Glomerular endothelial cell (primary cell): ENCODE measurements around the gene FMN1. TPM values are rescaled to one million over a fixed set of nuclear protein-coding genes. Genes with fewer than 3 reads are reported as not detected.
A peak's percentile ranks its signal among the peaks of the same experiment; 100 is the strongest.

Experiments used
- DNase-seq: peaks from one replicate; pipeline ENCODE4 v3.0.0-alpha.2; 2011; ENCODE audit warnings: low read depth, low spot score; ENCODE audit errors: extremely low read depth
- total RNA-seq: library from RNA; depleted of rRNA; stranded (reverse); fragments of >200 nt; gene quantifications from 2 replicates; pipeline ENCODE4 v1.2.3, GENCODE V29; 2015

Gene FMN1
- total RNA-seq, 1 donor from 2014 or later: 0.58 TPM

- no peak for DNase-seq
Measured at GRCh38 chr15:32941823-32942222, 252.7 kb downstream of the FMN1 start.

- no peak for DNase-seq
Measured at GRCh38 chr15:32936976-32937375, 257.5 kb downstream of the FMN1 start.

DNA sequence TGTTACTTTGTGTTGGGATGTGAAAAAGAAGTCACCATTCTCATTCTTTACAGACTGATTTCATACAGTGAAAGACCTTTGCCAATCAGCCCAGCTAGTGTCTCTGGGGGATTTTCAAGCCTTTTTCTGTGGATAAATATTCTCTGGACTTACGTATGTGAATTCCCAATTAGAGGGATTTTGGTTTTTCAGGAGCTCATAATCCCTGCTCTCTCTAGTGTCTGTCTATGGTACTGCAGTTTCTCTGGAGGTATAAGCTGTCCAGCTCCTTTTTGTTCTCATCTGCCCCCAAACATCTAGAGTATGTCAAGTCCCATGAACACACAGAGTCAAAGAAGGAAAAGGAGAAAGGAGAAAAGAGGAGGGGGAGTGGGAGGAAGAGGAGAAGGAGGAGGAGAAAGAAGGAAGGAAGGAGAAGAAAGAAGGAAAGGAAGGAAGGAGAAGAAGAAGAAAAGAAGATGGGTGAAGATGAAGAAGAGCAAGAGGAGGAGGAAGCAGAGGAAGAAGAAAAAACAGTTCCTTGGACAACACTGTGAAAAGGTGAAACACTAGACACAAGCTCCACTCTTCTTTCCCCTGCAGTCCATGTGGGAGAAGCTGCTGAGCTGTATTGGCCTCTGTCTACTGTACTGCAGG is 258.1 kb downstream of the FMN1 start:
- DNase-seq: peak; percentile 47

DNA sequence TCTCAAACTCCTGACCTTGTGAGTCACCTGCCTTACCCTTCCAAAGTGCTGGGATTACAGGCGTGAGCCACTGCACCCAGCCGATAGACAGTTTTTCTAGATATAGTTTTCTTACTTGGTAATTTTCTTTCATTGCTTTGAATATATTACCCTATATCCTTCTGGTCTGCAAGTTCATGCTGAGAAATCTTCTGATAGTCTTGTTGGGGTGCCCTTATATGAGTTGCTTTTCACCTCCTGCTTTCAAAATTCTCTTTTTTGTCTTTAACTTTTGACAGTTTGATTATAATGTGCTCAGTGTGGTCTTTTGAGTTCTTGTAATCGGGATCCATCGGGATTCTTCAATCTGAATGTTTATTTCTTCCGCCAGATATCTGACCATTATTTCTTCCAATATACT is 259.4 kb downstream of the FMN1 start:
- DNase-seq: no peak

DNA sequence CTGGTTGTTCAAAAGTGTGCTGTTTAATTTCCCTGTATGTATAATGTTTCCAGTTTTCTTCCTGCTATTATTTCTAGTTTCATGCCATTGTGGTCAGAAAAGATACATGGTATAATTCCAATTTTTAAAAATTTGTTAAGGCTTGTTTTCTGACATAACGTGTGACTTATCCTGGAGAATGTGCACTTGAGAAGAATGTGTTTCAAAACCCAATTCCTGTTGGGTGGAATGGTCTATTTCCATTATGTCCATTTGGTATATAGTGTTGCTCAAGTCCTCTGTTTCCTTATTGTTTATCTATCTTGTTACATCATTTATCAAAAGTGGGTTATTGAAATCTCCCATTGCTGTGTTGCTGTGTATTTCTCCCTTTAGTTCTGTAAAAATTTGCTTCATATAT is 261.3 kb downstream of the FMN1 start:
- no peak for DNase-seq

- no peak for DNase-seq
Measured at GRCh38 chr15:32928876-32929275, 265.6 kb downstream of the FMN1 start.

DNA sequence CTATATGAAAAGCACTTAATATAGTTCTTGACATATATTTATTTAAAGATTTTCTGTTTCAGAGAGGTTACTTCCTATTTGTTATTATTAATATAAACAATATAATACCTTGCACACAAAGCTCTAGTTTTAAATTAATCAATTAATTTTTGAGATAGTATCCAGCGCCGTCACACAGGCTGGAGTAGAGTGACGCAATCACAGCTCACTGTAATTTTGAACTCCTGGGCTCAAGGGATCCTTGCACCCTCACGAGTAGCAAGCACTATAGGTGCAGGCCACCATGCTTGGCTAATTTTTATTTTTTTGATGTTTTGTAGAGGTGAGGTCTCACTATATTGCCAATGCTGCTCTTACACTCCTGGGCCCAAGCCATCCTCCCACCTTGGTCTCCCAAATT is 267.4 kb downstream of the FMN1 start:
- DNase-seq: no peak

GRCh38 chr15:32923176-32923575 is 271.3 kb downstream of the FMN1 start:
- no peak for DNase-seq

DNA sequence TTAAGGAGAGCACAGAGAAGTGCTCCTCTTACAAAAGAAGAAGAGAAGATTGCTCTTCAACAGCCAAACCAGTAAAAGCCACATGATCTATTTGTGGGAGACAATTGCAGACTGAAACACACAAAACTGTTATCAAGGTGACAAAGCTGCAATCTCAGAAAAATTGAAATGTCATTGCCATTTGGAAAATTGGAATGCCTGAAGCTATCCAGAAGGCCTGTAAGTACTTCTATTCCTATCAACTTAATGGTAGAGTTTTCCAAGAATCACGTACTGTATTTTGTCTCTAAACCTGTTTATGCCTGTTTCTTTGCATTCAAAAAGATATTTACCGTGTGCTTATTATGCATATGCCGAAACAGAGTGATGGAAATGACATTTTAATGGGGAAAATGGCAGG is 272.0 kb downstream of the FMN1 start:
- no peak for DNase-seq

DNA sequence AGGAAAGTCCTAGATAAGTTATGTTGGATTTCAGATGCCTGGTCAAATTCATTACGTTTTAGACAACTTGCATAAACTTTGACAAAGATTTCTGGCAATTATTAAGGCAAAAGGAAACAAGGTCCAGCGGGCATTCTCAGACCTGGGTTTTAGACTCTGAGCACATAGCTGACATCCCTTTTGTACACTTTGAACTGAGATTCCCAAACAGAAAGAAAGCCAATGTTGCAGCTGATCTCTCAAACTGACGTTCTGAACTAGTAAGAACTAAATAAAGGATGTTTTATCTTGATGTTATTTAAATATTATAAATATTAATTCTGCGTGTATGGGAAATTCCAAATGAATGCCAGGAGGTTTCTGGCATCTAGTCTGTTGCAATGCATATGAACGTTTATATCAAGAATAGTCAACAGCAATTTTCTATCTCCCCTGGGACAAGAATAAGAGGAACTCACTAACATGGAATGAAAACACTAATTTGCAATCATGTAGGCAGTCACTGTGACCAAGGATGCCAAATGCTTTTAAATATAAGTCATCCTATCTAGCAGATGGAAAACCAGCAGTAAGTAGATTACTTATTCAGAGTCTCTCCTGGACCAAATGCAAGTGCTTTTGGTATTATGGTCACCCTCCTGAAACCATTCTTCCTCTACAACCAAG is 274.6 kb downstream of the FMN1 start:
- no peak for DNase-seq

DNA sequence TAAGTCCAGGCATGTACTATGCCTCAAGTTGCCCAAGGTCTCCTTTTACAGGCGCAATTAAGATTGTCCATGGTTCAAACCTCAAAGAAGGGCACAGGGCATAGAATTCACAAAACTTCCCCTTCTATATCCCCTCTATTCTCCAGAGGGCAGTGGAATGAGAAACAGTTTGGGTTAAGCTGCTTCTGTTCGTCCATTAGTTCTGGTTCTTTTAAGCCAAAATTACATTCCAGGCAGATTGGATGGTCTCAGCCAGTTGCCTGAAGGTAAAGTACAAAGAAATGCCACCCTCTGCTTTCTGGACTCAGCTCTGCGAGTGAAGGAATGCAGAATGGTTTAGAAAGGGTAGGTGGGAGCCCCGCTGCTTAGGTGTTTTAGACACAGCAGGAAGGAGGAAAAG is 276.0 kb downstream of the FMN1 start:
- no peak for DNase-seq

DNA sequence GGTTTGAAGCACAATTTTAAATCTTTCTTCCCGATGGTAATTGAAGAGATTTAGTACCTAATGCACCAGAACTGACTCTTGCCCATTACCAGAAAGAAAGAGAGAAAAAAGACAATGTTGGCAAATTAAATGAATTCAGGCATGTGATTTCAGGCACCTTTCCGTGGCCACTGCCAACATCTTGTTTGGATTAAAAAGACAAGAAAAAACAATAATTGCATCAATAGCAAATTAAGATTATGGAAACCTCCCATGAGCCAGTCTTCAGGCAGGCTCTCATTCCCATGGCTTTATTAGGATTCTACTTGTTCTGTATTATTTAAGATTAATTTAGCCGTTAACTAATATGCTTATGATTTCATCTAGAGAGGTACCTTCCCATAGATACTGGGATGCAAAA is 283.7 kb downstream of the FMN1 start:
- no peak for DNase-seq

DNA sequence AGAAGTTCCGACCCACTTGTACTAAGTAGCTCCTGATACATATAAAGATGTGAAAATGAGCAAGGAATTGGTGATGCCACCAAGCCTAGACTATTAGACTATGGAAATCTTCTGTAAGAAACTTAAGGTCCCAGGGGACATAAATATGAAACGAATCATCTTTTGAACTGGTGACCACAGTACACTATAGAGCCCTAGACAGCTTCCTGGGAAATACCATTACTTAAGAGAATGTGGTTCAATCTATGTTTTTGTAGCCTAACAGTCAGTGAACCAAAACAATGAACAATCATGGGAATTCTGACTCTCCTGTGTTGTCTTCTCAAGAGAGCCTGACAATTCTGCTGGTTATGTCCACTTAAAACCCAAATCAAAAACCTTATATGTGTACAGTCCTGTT is 285.1 kb downstream of the FMN1 start:
- no peak for DNase-seq

DNA sequence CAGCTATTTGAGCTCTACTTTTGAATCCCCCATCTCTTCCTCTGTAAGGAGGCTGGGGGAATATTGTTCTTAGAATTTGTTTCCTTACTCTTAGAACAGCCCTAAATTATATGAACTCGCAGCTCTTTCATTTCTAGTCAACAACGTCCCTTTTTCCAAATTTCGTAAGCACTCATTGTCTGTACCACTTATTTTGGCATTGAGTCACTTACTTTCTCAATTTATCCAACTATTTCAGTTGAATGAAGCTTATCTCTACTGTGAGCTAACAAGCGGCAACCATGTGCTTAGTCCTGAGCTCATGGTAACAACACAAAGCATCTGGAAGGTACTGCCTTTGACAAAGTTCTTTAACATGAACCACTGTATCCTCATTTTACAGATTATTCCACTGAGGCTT is 285.6 kb downstream of the FMN1 start:
- DNase-seq: no peak

GRCh38 chr15:32908135-32908801 is 286.2 kb downstream of the FMN1 start:
- DNase-seq: no peak

DNA sequence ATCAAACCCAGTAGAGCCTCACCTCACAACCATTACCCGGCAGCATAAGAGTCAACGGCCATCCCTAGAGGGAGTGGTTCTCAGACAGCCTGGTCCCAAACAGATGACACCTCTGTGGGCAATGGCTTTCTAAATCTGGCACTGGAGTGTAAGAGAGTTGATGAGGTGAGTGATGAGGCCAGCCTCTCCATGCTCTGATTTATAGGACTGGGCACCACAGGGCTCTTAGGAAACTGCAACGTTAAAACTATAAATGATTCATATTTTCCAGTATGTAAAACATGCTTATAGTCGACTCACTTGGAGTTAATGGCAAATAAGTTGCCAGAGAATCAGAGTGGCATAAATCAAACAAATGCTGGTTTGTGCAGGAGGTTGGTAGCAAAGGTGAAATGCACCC is 289.0 kb downstream of the FMN1 start:
- no peak for DNase-seq

- no peak for DNase-seq
Measured at GRCh38 chr15:32904448-32904847, 290.1 kb downstream of the FMN1 start.

GRCh38 chr15:32903591-32904290 is 290.8 kb downstream of the FMN1 start:
- no peak for DNase-seq

DNA sequence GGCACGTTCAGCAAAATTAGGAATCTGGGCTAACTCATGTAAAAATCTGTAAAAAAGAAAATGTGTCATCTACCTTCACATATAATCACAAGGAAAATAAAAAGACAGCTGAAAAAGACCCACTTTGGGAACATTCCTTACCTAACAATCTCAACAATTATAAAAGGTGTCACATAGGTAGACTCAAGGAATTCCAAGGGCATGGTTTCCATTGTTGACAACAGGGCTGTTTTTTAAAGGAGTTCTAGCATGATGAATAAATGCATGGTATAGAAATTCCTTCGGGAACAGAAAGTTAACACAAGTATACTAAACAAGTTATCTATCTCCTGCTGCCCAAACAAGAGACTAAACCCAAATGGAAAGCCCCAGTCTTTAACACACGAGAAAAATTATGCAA is 292.5 kb downstream of the FMN1 start:
- DNase-seq: no peak

DNA sequence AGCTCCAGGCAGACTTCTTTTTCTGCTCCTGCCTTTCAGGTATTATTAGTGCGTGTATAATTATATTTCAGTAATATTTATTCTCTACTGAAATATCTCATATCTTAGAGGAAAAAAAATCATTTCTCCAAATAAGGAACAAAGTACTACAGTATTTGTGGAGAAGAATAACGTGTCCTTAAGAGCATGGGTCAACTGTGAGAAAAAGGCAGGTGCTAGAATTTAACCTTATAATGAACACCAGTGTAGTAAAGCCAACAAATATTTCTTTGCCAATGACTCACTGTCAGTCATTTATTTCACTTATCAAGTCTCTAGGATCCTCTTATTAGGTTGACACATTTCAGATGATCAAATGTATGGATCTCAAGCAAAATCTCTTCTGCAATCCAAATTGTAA is 293.3 kb downstream of the FMN1 start:
- DNase-seq: no peak

DNA sequence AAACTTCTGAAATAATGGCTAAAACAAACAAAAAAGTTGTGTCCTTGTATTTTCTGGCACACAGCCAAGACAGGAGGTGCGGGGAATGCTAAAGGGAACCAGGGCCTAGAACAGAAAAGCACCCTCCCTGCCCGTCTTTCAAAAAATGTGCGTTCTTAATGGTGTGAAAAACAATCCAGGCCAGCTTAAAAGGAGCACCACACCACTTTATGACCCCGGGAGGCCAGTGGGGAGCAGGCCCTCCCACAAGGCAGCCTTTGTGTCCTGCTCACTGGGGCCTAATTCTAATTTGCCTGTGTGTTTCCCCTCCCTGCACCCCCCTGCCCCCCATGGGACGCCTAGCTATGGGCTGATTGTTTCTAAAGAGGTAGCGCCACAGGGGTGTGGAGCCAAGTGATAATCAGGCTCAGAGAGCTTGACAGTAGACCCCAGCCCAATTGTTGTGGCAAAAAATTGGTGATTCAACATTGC is 295.4 kb downstream of the FMN1 start:
- DNase-seq: no peak

GRCh38 chr15:32898414-32898813 is 296.1 kb downstream of the FMN1 start:
- DNase-seq: no peak
